HCT116 (cell line): ENCODE results near the gene SIX2. TPM values are rescaled to one million over a fixed set of nuclear protein-coding genes. Genes with fewer than 3 reads are reported as not detected.

ENCODE experiments used
- ATAC-seq: fragments of 200-7000 bp; cut with Tn5 transposase; 2 replicates; pipeline ENCODE4 v1.9.1; 2020; ENCODE audit warnings: mild to moderate bottlenecking, moderate library complexity
- BruUV-seq: library from RNA; stranded (reverse); fragments of 400-500 nt; replicated peaks from 2 replicates; lab custom pipeline; 2021; lab: Mats Ljungman, UMichigan
- CTCF ChIA-PET: fragments of 300-600 bp; sonication (Branson Sonifier 250); formaldehyde crosslinking; loops from one replicate; lab custom pipeline; 2021; ENCODE audit warnings: antibody characterized with exemption; lab: Charles Lee
- POLR2A ChIA-PET: fragments of 300-600, 350-600 bp; sonication (Branson Sonifier 250); formaldehyde crosslinking; loops from one replicate; lab custom pipeline; 2021; ENCODE audit warnings: antibody characterized with exemption; lab: Charles Lee
- RAD21 ChIA-PET, 2 experiments: fragments of 300-600 bp; sonication (Branson Sonifier 250); formaldehyde crosslinking; loops; one replicate each; lab custom pipeline; 2023; ENCODE audit warnings: low total read pairs in 2 of 2; ENCODE audit not compliant: uncharacterized antibody in 2 of 2, unreplicated experiment in 2 of 2, low non-redundant PET in 1 of 2; lab: Charles Lee
- DNase-seq: peaks from one replicate; pipeline ENCODE4 v3.0.0-alpha.2; 2010; ENCODE audit warnings: low read depth, low spot score
- H2AFZ ChIP-seq: fragments of 200-600 bp; shearing (Covaris generic), sonication (generic); 2 replicates; pipeline ENCODE4 v1.6.1; 2017; ENCODE audit warnings: low read depth, mixed run types, mixed read lengths, antibody characterized with exemption, low read length; ENCODE audit not compliant: poor library complexity, severe bottlenecking
- H3K27ac ChIP-seq: 2 replicates; pipeline ENCODE4 v1.5.1; 2012; ENCODE audit warnings: low read depth, low read length
- H3K27me3 ChIP-seq: fragments of 200-600 bp; sonication (generic); 2 replicates; pipeline ENCODE4 v1.6.1; 2016; ENCODE audit warnings: mixed run types, low read length, mixed read lengths; ENCODE audit not compliant: insufficient read depth
- H3K36me3 ChIP-seq, 2 experiments: fragments of 200-500 bp in 1 of 2; fragments of 200-600 bp in 1 of 2; sonication (Bioruptor generic) in 1 of 2; sonication (generic) in 1 of 2; 2 replicates each; pipeline versions ENCODE4 v1.5.1 to v1.6.1; 2014 to 2016; ENCODE audit warnings: low read length in 2 of 2, inconsistent platforms in 1 of 2, mixed read lengths in 1 of 2, mixed run types in 1 of 2; ENCODE audit not compliant: insufficient read depth in 2 of 2, control insufficient read depth in 1 of 2
- H3K4me1 ChIP-seq, 2 experiments: fragments of 200-600 bp in 1 of 2; sonication (generic) in 1 of 2; 2 replicates each; pipeline versions ENCODE4 v1.5.1 to v1.6.1; 2012 to 2017; ENCODE audit warnings: low read length in 2 of 2, inconsistent platforms in 1 of 2, mild to moderate bottlenecking in 1 of 2, mixed read lengths in 1 of 2, mixed run types in 1 of 2, moderate library complexity in 1 of 2; ENCODE audit not compliant: insufficient read depth in 2 of 2, control insufficient read depth in 1 of 2
- H3K4me2 ChIP-seq: fragments of 200-600 bp; sonication (generic); 2 replicates; pipeline ENCODE4 v1.6.1; 2017; ENCODE audit warnings: mixed run types, low read length, mixed read lengths
- H3K4me3 ChIP-seq, 2 experiments: fragments of 200-600 bp in 1 of 2; sonication (generic) in 1 of 2; replicated peaks in 1 of 2; 2 replicates each; pipeline ENCODE4 v1.5.1; 2011 to 2016; ENCODE audit warnings: low read length in 2 of 2, control low read depth in 1 of 2, low read depth in 1 of 2, mild to moderate bottlenecking in 1 of 2, mixed read lengths in 1 of 2, mixed run types in 1 of 2
- H3K79me2 ChIP-seq: fragments of 200-600 bp; sonication (generic); 2 replicates; pipeline ENCODE4 v1.6.1; 2017; ENCODE audit warnings: mild to moderate bottlenecking, mixed run types, low read length, moderate library complexity, mixed read lengths; ENCODE audit not compliant: insufficient read depth
- H3K9ac ChIP-seq: fragments of 200-600 bp; sonication (generic); 2 replicates; pipeline ENCODE4 v1.6.1; 2016; ENCODE audit warnings: low read length, mixed read lengths
- H3K9me2 ChIP-seq: fragments of 200-600 bp; sonication (generic), shearing (Covaris generic); 2 replicates; pipeline ENCODE4 v1.6.1; 2017; ENCODE audit warnings: mixed run types, mild to moderate bottlenecking, moderate library complexity; ENCODE audit not compliant: insufficient read depth
- H3K9me3 ChIP-seq, 2 experiments: fragments of 200-500 bp in 1 of 2; fragments of 200-600 bp in 1 of 2; sonication (Bioruptor generic) in 1 of 2; sonication (generic) in 1 of 2; 2 replicates each; pipeline ENCODE4 v1.6.1; 2014 to 2017; ENCODE audit warnings: low read length in 2 of 2, mixed read lengths in 2 of 2, inconsistent platforms in 1 of 2, low read depth in 1 of 2, mild to moderate bottlenecking in 1 of 2, mixed run types in 1 of 2, moderate library complexity in 1 of 2; ENCODE audit not compliant: control insufficient read depth in 1 of 2, insufficient read depth in 1 of 2
- H4K20me1 ChIP-seq: fragments of 200-600 bp; sonication (generic), shearing (Covaris generic); 2 replicates; pipeline ENCODE4 v1.6.1; 2017; ENCODE audit warnings: mixed run types, mild to moderate bottlenecking, moderate library complexity; ENCODE audit not compliant: insufficient read depth
- CTCF ChIP-seq, 3 experiments: fragments of 200-600 bp in 1 of 3; sonication (generic) in 1 of 3; IDR thresholded peaks in 2 of 3; conservative IDR thresholded peaks in 1 of 3; 2 replicates each; pipeline ENCODE4 v1.5.1; 2012 to 2017; ENCODE audit warnings: low read depth in 2 of 3, low read length in 2 of 3, antibody characterized with exemption in 1 of 3, borderline replicate concordance in 1 of 3, control low read depth in 1 of 3, mild to moderate bottlenecking in 1 of 3, mixed read lengths in 1 of 3, mixed run types in 1 of 3, moderate library complexity in 1 of 3; ENCODE audit not compliant: insufficient read depth in 1 of 3
- EZH2phosphoT487 ChIP-seq: fragments of 200-600 bp; IDR thresholded peaks from 2 replicates; pipeline ENCODE4 v1.6.1; 2018; ENCODE audit warnings: antibody characterized with exemption, borderline replicate concordance
- RAD21 ChIP-seq: IDR thresholded peaks from 2 replicates; pipeline ENCODE4 v1.6.1; 2012; ENCODE audit warnings: low read depth, mild to moderate bottlenecking
- ZFX ChIP-seq: fragments of 450-650 bp; IDR thresholded peaks from 2 replicates; pipeline ENCODE4 v1.6.1; 2017
- intact Hi-C: fragments of 100-400 bp; cut with micrococcal nuclease; formaldehyde crosslinking; loops from 2 replicates; pipeline ENCODE4 v1.10.0; 2022
- total RNA-seq: library from RNA; stranded (reverse); gene quantifications from one replicate; pipeline ENCODE4 v1.2.1, GENCODE V29; 2021; ENCODE audit not compliant: unreplicated experiment
- TF ChIP-seq, protein P1 (sequence below): IDR thresholded peaks from 2 replicates; pipeline ENCODE4 v1.6.1; 2011; ENCODE audit warnings: mild to moderate bottlenecking, low read length, moderate library complexity; ENCODE audit not compliant: insufficient replicate concordance; ENCODE audit errors: extremely low read depth

SIX2 gene
- total RNA-seq, 1 experiment from 2014 or later = 0.54 TPM

DNA sequence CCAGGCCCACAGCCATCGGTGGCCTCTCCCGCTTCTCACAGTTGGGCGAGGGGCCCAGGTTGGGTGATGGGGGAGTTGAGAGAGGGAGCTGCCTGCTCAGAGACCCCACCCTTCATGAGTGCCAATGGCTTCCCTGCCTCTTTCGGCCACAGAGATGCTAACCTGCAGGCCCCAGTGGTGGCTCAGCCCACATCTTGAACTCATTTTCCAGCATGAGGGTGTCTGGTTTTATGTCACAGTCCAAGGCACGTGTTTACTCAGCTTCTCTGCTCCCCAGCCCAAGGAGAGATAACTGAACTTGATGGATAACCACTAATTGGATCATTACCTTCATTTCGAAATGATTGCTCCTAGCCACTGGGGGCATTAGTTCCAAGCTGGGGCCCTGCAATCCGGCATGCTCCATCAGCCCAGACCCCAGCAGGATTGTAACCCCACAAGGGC is 45.9 kb upstream of the SIX2 start:
- ATAC-seq (no peak), DNase-seq (no peak)
- Histone ChIP-seq H3K9me2 (no peaks in the 10 kb centered on the region), H3K27ac (no peak overlapping the region), H3K4me2 (no peak overlapping the region), H3K27me3 (no peaks in the 10 kb centered on the region), H3K4me1 (no peaks in the 10 kb centered on the region), H3K36me3 (no peaks in the 10 kb centered on the region), H3K9me3 (no peaks in the 10 kb centered on the region), H3K9ac (no peak overlapping the region), H2AFZ (no peak overlapping the region), H3K4me3 (no peak overlapping the region), H4K20me1 (no peaks in the 10 kb centered on the region), H3K79me2 (no peaks in the 10 kb centered on the region)
- no TSS peak for BruUV-seq
- 0 out of 6 replicates have a peak, but pooled peaks of 1 of the 3 experiments have one; percentile 2 for TF ChIP-seq CTCF (IDR thresholded peaks at IDR 0.05 in 2 of 3, conservative IDR thresholded peaks at IDR 0.05 in 1 of 3; ENCODE audit: borderline replicate concordance in 1 of 3, insufficient read depth in 1 of 3, low read depth in 2 of 3, low read length in 2 of 3)
- TF ChIP-seq, protein P1, sequence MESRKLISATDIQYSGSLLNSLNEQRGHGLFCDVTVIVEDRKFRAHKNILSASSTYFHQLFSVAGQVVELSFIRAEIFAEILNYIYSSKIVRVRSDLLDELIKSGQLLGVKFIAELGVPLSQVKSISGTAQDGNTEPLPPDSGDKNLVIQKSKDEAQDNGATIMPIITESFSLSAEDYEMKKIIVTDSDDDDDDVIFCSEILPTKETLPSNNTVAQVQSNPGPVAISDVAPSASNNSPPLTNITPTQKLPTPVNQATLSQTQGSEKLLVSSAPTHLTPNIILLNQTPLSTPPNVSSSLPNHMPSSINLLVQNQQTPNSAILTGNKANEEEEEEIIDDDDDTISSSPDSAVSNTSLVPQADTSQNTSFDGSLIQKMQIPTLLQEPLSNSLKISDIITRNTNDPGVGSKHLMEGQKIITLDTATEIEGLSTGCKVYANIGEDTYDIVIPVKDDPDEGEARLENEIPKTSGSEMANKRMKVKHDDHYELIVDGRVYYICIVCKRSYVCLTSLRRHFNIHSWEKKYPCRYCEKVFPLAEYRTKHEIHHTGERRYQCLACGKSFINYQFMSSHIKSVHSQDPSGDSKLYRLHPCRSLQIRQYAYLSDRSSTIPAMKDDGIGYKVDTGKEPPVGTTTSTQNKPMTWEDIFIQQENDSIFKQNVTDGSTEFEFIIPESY = no peak
- TF ChIP-seq EZH2phosphoT487 = no peak
- TF ChIP-seq ZFX = no peak
- RAD21 ChIA-PET = no interaction called here
- POLR2A ChIA-PET = no interaction called here
- intact Hi-C loops = no loop called here
- CTCF ChIA-PET = no interaction called here

DNA sequence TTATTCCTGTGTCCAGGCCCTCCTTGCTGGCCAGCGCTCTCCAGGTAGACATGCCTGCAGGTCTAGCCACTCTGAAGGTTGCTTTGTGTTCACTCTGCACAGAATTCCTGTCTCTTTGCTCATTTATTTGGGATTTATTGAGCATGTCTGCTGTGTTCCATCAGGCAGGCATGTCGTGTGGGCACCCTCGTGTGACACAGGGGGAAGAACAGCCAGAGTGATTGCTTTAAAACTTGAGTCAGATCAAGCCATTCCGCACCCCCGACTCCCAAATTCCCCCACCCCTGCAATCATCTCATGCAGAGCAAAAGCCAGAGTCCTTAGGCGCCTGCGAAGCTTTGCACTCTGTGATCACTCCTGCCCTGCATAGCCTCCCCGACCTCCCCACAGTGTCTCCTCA is 44.7 kb upstream of the SIX2 start:
- ChIA-PET POLR2A (no interaction called here), CTCF (no interaction called here), RAD21 (no interaction called here)
- no TSS peak for BruUV-seq
- no peaks in the 10 kb centered on the region for H3K27me3 ChIP-seq
- H3K79me2 ChIP-seq = no peaks in the 10 kb centered on the region
- no peaks in the 10 kb centered on the region for H3K9me3 ChIP-seq
- H2AFZ ChIP-seq = no peak overlapping the region
- no peak overlapping the region for H3K27ac ChIP-seq
- no peak overlapping the region for H3K4me3 ChIP-seq
- no peaks in the 10 kb centered on the region for H4K20me1 ChIP-seq
- no peak for TF ChIP-seq RAD21
- ATAC-seq (no peak), DNase-seq (no peak)
- intact Hi-C loops = no loop called here
- H3K4me2 ChIP-seq = no peak overlapping the region
- H3K4me1 ChIP-seq = no peaks in the 10 kb centered on the region
- no peaks in the 10 kb centered on the region for H3K9me2 ChIP-seq
- no peak overlapping the region for H3K9ac ChIP-seq
- H3K36me3 ChIP-seq = no peaks in the 10 kb centered on the region
